Stimulated activated CD8-positive, alpha-beta memory T cell treated with anti-CD3 and anti-CD28 coated beads, Interleukin-2, amount 100 ng/mL, for 48 hours (primary cell): ENCODE measurements around the gene MMP10.

Source experiments
- DNase-seq, 2 donors: peaks; one replicate each; pipeline ENCODE4 v3.0.0-alpha.2; 2020; ENCODE audit warnings: low read depth in 2 of 2

MMP10 gene

DNA sequence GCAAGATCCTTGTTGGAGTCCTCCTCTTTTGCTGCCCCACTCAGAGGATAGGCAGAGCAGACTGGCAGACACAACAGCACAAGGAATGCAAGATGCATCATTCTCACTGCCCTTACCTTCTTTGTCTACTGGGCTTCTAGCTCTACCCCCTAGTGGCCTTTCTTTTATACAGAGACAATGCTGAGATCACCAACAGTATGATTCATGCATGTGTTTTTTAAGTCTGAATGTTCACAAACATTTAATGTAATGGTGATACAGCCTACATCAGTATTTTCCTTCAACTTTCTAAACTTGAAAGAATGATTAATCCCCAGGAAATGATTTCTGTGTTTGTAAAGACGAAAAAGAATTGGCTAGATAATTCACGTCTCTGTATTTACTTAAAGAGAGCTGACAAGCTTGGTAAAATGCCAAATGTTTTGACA is at the start of gene MMP10:
Gene MMP10, minus strand, starts transcription at position 138 of the 428 bp plus-strand sequence. Its CDS starts 37 bp downstream, at position 101.
- no peak for DNase-seq

DNA sequence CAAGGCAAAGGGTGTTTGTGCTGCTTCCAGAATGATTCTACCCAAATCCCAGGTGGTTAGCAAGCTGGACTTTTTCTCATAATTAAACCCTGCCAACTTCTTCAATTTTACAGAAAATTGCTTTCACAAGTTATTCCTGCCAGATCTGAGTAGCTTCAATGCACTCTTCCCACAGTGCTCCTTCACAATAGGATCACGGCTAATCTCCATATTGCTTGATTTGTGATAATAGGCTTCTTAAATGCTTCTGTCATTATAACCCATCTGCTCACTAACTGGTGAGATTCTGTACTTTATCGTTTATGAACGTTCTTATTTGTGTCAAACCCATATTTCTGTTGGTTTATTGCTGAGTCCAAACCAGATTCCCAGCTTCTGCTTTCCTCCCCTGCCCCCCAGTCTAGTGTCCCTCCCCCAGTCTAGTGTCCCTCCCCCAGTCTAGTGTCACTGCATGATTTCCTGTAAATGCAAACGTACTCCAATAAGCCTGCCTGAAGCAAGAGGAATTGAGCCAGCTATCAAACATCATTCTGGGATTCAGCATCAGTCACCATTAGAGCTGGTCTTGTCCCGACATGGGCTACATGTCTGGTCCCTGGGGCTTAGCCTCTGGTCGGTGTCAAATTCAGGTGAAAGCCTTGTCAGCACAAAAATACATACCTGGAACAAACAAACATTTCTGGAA is 49.0 kb upstream of the MMP10 start:
- DNase-seq: no peak

DNA sequence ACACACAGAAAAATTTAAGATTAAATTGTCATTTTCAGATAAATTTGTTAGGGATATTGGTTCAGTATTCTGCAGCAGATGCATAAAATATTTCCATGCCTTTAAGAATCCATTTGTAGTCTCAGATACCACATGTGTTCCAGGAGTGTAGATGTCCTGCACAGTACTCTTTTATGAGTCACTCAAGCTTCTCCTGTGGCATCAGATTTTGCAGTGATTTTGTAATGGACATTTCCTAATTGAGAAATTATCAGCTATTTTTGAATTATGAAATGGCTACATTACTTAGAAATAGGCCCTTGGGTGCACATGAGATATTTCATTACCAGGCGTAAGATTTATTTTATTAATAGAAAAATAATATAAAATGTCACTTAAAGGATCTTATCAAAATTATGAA is 44.1 kb upstream of the MMP10 start:
- no peak for DNase-seq

DNA sequence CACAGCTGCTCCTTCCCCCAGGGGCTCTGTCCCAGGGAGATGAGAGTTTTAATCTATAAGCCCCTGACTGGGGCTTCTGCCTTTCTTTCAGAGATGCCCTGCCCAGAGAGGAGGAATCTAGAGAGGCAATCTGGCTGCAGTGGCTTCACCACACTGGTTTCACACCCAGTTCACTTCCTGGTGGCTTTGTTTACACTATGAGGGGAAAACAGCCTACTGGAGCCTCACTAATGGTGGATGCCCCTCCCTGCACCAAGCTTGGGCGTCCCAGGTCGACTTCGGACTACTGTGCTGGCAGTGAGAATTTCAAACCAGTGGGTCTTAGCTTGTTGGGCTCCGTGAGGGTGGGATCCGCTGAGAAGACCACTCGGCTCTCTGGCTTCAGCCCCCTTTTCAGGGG is 39.1 kb upstream of the MMP10 start:
- DNase-seq: no peak

DNA sequence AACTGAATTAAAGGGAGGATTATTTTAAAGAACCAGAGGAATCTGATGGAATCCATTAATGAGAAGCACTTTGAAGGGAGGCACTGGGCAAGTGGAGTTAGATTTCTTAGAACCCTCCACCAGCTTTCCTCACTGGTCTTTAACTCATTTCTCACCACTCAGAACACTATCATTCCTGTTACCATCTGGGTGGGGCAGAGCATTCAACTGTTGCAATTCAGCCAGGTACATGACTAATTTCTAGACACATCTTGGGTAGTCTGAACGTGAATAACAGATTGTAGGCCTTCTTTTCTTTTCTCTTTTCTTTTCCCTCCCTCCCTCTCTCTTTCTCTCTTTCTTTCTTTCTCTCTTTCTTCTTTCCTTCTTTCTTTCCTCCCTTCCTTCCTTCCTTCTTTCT is 33.1 kb upstream of the MMP10 start:
- no peak for DNase-seq

DNA sequence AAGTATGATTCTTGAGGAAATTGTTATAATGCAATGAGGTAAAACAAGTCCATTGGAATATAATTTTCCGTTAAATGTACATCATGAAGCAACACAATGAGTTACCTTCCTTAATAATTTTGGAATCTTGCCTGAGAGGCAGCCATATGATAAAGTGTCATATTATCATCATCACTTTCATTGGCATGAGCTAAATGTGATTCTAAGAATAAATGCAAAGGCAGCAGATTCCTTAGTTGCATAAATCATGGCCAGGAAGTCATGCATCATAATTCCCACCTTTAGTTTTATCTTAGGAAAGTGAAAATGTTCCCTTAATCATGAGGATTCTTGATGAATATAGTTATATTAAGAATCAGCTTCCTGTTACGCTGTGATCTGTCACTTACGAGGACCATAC is 31.8 kb upstream of the MMP10 start:
- no peak for DNase-seq

DNA sequence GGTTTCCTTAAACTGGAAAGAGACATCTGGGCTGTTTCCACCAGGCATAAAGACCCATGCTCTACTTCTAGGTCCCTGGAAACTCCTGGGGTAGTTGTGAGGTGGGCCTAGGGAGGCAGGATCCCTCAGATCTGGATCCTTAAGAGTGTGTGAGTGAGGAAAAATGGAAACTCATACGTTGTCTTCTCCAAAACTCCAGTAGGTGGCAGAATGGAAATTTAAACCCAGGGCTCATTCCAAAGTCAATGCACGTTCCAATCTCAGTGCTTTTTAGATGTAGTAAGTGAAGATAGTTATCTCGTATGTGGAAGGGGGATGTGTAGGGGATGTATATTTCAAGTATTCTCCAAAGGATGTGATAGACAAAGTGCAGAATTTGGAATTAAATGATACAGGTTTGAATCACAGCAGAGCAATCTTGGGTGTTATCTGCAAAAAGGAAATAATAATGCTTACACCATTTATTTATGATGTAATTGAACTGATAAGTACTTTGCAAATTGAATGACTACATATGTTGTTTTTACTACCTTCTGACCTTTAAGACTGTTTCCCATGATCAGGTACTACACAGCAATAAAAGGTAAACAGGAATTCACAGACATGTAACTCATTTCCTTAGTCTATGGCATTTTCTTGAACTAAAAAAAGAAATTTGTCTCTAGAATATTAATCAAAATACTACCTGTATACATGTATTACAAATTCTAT is 30.7 kb upstream of the MMP10 start:
- DNase-seq: no peak

DNA sequence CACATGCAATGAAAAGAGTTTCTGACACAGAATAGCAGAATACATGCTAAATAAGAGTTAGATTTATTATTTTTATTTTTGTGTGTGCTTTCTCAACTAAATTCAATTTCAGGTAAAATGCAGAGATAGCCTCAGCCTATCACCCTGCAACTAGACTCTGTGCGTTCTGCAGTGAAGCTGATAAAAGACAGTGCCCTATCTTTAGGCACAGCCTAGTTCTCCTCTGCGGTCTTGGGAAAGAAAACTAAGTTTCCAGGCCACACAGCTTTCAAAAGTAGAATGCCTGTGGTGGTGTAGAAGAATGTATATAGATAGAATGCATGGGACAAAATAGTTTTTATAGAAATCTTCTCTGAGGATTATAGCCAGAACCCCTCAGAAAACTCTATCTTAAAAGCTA is 29.5 kb upstream of the MMP10 start:
- no peak for DNase-seq

DNA sequence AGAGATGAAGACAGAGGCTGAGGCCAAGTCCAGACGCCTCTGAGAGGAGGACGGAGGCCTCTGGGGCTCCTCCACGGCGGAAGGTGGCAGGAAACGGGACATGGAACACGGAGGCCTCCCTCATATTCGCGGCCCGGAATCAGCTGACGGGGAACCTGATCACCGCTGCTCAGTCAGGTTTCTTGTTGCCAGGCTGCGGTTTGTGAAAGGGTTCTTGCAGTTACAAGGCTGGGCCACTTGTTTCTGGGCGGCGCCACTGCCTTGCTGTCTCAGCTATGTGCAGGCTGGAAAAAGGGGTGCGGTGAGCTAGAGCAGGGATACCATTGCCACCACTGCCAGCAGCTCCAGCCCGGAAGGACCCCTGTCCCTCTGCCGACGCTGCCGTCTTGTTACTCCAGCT is 27.5 kb upstream of the MMP10 start:
- DNase-seq: no peak

DNA sequence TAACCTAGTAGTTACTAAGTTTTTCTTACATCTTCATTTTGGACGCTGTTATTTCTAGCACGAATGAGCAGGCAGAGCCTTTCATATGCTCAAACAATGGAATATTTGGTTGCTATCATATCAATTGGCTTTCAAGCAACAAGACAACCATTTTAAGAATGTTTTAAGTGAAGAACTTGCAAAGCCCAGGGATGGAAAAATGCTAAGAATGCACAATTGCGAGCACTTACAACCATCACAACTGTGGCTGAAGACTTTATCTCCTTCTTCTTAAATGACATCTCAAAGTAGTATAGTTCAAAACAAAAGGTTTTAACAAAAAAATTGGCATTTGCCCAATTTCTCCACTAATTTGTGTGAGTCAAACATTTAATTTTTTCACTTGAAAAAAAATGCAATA is 25.9 kb upstream of the MMP10 start:
- DNase-seq: no peak

DNA sequence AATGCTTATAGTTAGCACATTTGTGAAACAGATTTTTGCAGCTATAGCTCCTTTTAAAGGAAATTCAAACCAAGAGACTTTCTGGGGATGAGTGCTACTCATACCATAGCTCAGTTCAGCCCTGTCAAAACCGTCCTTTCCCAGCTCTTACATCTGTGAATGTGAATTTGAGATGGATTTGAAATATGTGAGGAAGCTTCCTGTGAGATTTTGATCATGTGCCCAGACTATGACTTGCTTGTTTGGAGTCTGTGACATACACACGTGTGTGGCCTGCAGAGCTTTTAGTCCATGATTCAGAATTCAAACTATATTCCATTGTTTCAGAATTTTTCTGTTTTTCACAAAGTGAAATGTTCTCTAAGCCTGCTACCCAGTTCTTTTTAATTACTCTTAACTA is 21.9 kb upstream of the MMP10 start:
- DNase-seq: no peak

DNA sequence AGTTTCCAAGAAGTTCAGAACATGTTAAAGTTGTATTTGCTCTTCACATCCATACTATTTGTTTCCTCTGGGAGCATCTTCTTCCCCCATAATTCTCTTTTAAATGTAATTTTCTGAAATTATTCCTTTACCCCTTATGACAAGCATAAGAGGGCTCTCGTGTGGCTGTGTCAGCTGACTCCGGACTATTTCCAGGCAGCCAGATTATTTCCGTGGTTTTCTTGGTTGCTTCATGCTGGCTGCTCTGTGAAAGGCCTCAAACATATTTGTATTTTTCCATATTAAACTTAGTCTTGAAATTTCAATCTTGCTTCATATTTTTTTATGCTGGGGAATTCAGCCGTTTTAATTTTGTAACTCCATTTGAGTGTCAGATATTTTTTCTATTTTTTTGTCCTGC is 20.3 kb upstream of the MMP10 start:
- no peak for DNase-seq

DNA sequence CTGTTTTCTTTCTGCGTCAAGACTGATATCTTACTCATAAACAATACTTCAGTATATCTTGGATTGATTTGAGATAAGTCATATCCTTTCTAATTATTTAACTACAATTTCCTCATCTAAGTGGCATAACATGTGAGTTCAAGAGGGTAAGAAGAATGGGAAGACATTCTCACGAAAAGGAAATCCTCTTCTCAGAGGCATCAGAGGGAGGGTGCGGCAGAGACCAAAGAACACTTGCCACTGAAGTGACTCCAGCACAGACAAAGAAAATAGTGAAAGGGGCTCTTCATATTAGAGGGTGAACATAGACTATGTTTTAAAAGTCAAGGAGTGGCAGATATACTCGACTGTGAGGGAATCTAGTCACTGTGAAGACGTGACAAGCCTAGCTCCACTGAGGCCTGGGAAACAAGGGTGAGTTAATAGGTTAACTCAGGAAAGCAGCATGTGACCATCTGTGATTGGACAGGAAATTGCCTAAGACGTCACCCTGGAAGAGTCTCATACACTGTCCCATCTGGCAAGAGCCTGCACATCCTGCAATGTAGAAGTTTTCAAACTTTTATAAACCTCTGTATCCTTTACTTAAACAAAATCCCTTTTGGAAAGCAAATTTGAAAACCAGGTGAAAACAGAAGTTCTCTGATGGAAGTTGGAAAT is 19.4 kb upstream of the MMP10 start:
- no peak for DNase-seq

DNA sequence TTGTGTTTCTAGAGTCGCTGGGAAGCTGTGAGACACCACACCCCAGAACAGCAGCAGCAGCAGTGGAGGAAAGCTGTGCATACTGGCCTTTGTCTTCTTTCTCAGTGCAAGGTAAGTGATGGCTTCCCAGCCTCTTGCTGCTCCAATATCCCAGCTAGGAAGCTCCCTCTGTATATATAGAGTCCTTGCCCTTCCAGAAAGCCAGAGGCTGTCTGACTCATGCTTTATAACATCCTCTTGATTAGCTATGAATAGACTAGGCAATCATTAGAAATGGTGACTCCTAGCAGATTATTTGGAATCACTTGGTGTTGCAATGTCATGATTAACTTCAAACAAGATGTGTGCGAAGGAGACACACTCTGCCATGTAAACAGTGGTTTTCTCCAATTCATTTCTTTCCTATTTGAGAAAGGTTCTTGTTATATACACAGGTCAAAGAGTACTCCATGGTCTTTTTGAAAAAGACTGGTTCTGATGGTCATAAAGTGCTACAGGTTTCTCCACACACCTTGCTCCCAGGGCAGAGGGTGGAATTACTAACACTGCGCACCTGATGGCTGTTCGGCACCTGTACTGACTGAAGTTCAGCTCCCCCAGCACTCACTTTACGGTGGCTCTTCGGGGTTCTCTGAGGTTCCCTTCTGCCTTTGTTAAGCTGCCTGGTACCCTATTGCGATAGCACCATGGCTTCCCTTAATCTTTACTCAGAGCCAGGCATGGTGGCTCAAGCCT is 17.8 kb upstream of the MMP10 start, which contains the start of gene MMP1:
Gene MMP1, minus strand, starts transcription at position 149 of the 735 bp plus-strand sequence. Its CDS starts 68 bp downstream, at position 81.
- no peak for DNase-seq

DNA sequence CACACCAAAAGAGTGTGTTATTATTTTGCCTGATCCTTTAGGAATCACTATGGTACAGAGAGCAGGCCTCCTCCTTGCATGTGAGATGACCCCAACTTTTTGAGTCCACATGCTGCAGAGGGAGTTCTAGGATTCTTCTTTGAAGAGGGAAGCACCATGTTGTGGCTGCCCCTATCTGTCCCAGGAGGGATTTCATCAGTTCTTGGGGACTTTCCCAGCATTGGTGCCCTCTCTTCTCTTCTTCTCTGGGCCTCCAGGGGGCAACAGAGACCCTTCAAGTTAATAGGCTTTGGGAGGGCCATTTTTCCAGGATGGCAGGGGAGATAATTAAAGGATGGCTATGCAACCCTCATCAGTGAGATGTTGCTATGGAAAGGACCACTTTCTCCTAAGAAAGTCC is 14.0 kb upstream of the MMP10 start:
- peak in 1 of 2 donors; percentile 4 for DNase-seq

DNA sequence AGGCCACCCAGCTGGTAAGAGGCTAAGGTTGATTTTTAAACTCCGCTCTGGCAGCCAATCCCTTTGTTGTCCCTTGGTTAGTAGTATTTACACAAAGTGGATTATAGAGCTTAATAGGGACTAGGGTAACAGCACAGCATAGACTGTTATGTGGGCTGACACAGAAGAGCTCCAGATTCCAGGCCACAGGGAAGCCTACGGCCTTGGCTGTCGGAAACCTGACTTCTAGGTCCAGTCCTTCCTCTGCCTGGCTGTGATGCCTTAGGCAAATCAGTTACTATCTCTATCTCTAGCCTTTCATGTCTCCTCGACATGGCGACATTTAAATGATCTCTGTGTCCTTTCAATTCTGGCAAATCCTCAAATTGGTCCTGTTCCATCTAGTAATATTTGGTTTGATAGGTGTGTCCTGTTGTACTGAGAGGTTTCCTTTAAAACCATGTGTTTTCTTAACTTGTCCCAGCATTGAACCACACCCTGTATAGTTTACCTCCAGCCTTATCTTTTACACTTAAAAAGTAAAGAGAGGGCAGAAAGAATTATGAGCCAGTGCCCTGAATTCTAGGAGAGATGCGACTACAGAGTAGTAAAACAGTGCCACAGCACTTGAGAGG is 13.4 kb upstream of the MMP10 start:
- DNase-seq: no peak

DNA sequence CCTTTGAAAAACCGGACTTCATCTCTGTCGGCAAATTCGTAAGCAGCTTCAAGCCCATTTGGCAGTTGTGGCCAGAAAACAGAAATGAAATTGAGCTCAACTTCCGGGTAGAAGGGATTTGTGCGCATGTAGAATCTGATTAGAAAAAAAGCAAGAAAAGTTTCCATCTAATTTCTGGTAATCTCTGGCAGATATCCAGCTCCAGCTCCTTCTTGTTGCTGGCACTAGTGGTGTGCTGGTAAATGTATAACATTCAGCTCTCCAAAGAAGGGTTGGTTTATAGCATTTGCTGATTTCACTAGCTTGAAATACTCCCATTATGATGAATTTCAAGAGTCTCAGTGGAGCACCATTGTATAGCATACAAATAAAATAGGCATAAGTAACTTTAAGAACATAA is 12.2 kb upstream of the MMP10 start:
- DNase-seq: no peak

DNA sequence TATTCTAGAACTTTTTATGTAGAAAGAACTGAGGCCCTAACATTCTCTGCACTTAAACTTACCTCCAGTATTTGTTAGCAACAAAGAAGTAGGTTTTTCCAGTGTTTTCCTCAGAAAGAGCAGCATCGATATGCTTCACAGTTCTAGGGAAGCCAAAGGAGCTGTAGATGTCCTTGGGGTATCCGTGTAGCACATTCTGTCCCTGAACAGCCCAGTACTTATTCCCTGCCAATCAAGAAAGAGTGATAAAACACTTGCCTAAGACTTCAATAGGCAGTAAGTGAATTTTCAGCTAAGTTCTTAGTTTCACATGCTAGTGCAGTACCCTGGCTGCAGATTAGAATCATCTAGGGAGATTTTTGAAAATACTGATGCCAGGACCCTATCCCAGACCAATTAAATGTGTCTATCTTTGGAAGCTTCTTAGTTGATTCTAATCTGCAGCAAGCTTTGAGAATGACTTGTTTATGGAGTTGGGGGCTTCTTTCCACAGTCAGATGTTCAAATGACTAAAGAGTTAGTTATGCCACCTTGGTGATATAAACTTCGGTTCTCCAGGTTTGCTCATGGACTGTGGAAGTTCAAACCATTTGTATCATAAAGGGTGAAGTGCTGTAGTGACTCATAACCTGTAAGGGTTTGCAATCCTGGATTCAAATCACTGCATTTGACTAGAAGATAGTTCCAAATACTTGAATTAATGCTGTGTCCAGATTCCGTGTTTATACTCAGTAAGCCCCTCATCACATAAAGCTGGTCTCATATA is 11.0 kb upstream of the MMP10 start:
- DNase-seq: no peak

DNA sequence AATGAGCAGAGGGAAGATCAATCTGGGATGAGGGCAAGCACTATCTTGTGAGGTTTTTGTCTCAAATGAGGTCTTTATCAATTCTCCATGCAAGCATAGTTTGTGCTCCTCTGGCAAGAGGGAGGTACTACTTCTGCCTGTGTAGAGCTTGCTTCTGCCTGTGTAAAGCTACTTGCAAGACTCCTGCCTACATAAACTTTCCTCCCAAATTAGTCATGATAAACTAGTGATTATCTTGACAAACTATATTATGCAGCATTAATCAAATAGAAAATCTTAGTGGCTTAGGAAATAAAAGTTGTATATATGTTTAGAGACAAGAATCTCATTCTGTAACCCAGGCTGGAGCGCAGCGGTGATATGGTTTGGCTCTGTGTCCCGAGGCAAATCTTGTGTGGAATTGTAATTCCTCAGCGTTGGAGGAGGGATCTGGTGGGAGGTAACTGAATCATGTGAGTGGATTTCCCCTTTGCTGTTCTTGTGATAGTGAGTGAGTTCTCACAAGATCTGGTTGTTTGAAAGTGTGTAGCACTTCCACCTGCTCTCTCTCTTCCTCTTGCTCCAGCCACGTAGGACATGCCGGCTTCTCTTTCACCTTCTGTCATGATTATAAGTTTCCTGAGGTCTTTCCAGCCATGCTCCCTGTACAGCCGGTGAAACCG is 8.0 kb upstream of the MMP10 start:
- DNase-seq: no peak

DNA sequence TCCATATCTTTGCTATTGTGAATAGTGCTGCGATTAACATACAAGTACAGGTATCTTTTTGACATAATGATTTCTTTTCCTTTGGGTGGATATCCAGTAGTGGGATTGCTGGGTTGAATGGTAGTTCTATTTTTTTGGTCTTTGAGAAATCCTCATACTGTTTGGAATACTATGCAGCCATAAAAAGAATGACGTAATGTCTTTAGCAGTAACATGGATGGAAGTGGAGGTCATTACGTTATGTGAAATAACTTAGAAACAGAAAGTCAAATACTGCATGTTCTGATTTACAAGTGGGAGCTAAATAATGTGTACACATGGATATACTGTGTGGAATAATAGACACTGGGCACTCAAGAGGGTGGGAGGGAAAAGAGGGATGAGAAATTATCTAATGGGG is 4.0 kb upstream of the MMP10 start:
- DNase-seq: no peak

DNA sequence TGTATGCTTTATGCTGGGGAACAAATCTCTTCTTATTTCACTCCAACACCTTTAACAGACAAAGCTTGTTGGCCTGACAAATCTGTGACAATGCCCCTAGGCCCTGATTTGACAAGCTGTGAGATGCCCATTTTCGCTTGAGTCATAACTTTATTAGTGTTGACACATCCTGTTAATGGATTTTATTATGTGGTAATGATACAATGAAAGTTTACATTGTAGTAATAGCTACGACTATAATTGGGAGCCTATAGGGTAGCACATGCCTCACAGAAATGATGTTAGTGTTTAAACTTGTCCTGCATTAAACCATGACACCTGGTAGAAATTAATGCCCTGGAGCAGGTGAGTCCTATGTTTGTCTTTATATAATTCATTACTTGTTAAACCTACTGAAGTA is 3.3 kb upstream of the MMP10 start:
- no peak for DNase-seq
